Mucosa of rectum (tissue), 2 donors: ENCODE measurements around the gene LINS1.

Source experiments
- H3K27ac ChIP-seq, 2 donors: one replicate each; pipeline ENCODE4 v1.7.0; 2013; ENCODE audit warnings: inconsistent platforms in 2 of 2, low read depth in 2 of 2, low read length in 2 of 2
- H3K27me3 ChIP-seq, 2 donors: one replicate each; pipeline ENCODE4 v1.7.0; 2013; ENCODE audit warnings: low read length in 2 of 2; ENCODE audit not compliant: control insufficient read depth in 2 of 2, insufficient read depth in 2 of 2
- H3K36me3 ChIP-seq, 2 donors: one replicate each; pipeline ENCODE4 v1.7.0; 2013; ENCODE audit warnings: low read length in 2 of 2; ENCODE audit not compliant: control insufficient read depth in 2 of 2, insufficient read depth in 2 of 2
- H3K4me1 ChIP-seq, 2 donors: one replicate each; pipeline ENCODE4 v1.7.0; 2013; ENCODE audit warnings: low read length in 2 of 2, mild to moderate bottlenecking in 1 of 2; ENCODE audit not compliant: control insufficient read depth in 2 of 2, insufficient read depth in 2 of 2
- H3K4me3 ChIP-seq, 2 donors: one replicate each; pipeline ENCODE4 v1.7.0; 2013; ENCODE audit warnings: low read length in 2 of 2
- H3K9ac ChIP-seq, 2 donors: one replicate each; pipeline ENCODE4 v1.7.0; 2013; ENCODE audit warnings: low read length in 2 of 2, low read depth in 1 of 2, mild to moderate bottlenecking in 1 of 2
- H3K9me3 ChIP-seq, 2 donors: one replicate each; pipeline ENCODE4 v1.7.0; 2013; ENCODE audit warnings: low read length in 2 of 2; ENCODE audit not compliant: control insufficient read depth in 2 of 2
- donor health status: healthy.
- donor health status: Normal muscosa, but diverticular disease.

Gene LINS1

DNA sequence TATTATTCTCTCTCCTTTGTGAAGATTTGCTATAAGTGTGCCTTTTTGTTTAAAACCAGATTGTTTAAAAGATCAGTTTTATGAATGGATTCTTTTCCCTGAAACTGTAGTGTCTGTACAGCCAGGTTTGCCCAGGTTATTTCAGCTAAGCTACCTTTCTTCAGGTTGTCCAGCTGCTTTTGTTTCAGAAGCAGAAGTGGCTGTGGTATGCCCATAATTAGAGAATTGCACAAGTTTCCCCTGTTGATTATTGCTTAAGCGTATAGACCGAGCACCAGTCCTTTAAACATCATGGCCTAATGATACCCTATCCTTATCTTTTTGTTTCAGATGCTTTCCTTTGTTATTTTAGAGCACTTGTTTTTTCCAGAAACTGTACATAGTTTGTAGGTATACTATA lies 10.6 kb upstream of the LINS1 start:
- Histone ChIP-seq H3K27ac (no peak overlapping the region), H3K4me3 (no peak overlapping the region), H3K9me3 (no peaks in the 10 kb centered on the region), H3K9ac (no peak overlapping the region), H3K4me1 (peaks cover 18 to 27% of the 10 kb centered on the region in 2 donors), H3K36me3 (peaks cover 25 to 35% of the 10 kb centered on the region in 2 donors), H3K27me3 (no peaks in the 10 kb centered on the region)

DNA sequence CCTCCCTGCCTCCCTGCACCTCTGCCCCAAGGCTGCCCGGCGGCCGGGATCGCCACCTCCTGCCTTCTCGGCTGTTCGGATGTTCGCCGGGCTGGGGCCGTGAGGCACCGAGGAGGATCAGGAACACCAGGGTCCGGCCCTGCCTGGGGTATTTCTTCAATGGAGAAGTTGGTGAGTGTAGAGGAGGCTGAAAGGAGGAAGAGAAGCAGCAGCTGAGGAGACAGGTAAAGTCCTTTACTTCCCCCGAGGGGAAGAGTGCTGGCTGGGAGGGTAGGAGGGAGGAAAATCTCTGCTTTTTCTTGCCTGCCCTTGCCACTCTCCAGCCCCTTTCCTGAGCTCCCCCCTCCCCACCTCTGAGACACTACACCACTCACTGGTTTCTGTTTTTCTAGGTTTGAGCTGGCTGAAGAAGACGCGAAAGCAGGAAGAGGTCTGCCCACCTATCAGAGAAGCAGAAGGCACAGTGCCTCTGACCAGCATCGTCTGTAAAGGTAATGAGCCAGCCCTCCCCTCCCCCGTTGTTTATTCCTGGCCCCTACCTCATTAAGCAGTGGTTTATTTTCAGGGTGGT lies 924 bp upstream of the LINS1 start:
- H3K4me3 ChIP-seq: peak overlapping the region; percentile 80 to 93
- peaks cover 15 to 20% of the 10 kb centered on the region in 2 donors for H3K4me1 ChIP-seq
- H3K27me3 ChIP-seq: no peaks in the 10 kb centered on the region
- H3K9me3 ChIP-seq: no peaks in the 10 kb centered on the region
- H3K36me3 ChIP-seq: peaks cover 8 to 11% of the 10 kb centered on the region in 2 donors
- peak overlapping the region; percentile 83 to 90 for H3K9ac ChIP-seq
- H3K27ac ChIP-seq: peak overlapping the region; percentile 82 to 88

DNA sequence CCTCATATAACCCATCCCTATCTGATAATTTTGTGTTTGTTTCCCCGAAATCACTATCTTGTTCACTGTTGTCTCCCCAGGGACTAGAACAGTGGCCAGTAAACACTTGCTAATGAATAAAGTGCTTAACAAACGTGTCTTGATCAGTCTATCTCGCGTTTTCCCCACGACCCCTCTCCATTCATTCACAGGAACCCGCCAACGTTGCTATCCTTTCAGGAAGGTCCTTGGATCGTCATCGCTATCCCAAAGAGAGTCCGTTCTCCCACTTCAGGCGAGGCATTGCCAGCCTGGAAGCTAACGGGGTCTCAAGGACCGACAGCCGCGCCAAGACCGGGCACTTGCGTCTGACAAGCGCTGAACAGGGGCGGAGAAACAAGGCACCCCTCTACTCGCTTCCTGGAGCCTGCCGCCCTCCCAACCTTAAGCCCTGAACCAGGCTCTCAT lies 344 bp downstream of the LINS1 start:
- Histone ChIP-seq H3K4me1 (peaks cover 16 to 20% of the 10 kb centered on the region in 2 donors), H3K4me3 (peak overlapping the region; percentile 93 to 98), H3K36me3 (peaks cover 3 to 11% of the 10 kb centered on the region in 2 donors), H3K27ac (peak overlapping the region; percentile 74 to 80), H3K27me3 (no peaks in the 10 kb centered on the region), H3K9me3 (no peaks in the 10 kb centered on the region), H3K9ac (peak overlapping the region; percentile 90 to 93)

DNA sequence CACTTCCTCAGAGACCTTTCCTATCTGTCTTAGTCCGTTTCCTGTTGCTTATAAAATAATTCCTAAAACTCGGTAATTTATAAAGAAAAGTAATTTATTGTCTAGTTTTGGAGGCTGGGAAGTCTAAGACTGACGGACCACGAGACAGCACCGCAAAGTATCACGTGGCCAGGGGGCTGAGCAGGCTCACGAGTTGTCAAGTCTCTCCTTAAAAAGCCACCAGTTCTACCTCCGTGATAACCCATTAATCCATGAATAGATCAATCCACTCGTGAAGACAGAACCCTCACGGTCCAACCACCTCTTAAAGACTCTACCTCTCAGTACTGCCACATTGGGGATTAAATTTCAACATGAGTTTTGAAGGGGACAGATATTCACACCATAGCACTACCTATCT lies 821 bp downstream of the LINS1 start:
- H3K27ac ChIP-seq: no peak overlapping the region
- H3K4me1 ChIP-seq: peaks cover 18 to 20% of the 10 kb centered on the region in 2 donors
- peak overlapping the region; percentile 90 to 93 for H3K9ac ChIP-seq
- H3K4me3 ChIP-seq: peak overlapping the region; percentile 93 to 98
- H3K36me3 ChIP-seq: peaks cover 3 to 11% of the 10 kb centered on the region in 2 donors
- H3K9me3 ChIP-seq: no peaks in the 10 kb centered on the region
- H3K27me3 ChIP-seq: no peaks in the 10 kb centered on the region

DNA sequence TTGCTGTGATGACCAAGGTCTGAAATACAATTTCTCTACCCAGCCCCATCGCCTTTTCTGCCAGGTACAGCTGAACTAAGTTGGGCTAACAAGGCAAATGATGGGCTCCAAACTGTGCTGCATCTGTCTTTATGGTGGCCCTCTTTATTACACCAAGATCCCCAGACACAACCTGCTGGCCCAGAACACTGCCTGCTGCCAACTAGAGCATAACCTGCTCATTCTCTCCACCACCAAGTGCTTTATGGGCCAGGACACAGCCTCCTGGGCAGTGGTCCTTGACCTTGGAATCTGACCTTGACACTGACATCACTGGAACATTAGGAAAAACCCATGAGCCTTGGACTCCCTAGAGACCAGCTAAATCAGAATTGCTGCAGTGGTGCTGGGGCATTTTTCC lies 3.3 kb downstream of the LINS1 start:
- H3K27me3 ChIP-seq: no peaks in the 10 kb centered on the region
- no peaks in the 10 kb centered on the region for H3K36me3 ChIP-seq
- H3K9ac ChIP-seq: no peak overlapping the region
- H3K9me3 ChIP-seq: no peaks in the 10 kb centered on the region
- peaks cover 15% of the 10 kb centered on the region in 2 donors for H3K4me1 ChIP-seq
- no peak overlapping the region for H3K4me3 ChIP-seq
- no peak overlapping the region for H3K27ac ChIP-seq

DNA sequence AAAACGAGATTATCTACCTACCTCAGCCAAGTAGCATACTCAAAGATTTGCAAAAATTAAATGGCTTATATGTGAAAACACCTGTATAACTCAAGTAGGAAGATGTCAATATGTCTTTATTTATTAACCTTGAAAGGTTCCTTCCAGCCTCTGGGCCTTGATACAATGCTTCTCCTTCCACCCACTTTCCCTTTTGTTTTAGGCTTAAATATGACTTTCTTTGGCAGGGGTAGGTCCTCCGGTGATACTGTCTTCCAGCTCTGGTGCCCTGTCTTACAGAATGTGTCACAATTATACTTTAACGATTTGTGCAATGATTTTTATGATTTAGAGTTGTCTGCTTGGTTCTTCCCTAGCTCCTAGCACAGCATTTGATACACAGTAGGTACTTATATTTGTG lies 4.1 kb downstream of the LINS1 start:
- H3K27ac ChIP-seq: no peak overlapping the region
- no peaks in the 10 kb centered on the region for H3K9me3 ChIP-seq
- peaks cover 10 to 14% of the 10 kb centered on the region in 2 donors for H3K4me1 ChIP-seq
- H3K9ac ChIP-seq: no peak overlapping the region
- no peaks in the 10 kb centered on the region for H3K27me3 ChIP-seq
- no peaks in the 10 kb centered on the region for H3K36me3 ChIP-seq
- no peak overlapping the region for H3K4me3 ChIP-seq

DNA sequence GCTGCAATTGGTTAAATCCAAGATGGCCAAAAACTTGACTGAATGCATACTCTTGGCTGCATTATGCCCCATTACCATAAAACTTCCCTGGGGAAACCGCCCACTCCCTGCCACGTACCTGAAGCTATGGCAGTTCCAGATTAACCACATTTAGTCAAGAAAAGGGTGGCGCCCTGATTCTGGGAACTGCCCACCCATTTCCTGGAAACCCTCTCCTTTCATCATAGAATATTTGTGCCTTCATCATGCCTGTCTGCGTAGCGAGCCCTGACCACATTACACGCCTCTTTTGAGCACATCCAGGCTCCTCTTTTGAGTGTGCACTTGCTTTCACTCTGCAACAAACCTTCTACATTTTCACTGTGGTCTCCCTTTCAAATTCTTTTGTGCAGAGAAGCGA lies 5.2 kb downstream of the LINS1 start:
- Histone ChIP-seq H3K4me1 (peaks cover 10 to 14% of the 10 kb centered on the region in 2 donors), H3K27ac (peak overlapping the region in 1 of 2 donors; percentile 18), H3K27me3 (no peaks in the 10 kb centered on the region), H3K9ac (no peak overlapping the region), H3K9me3 (no peaks in the 10 kb centered on the region), H3K36me3 (no peaks in the 10 kb centered on the region), H3K4me3 (peak overlapping the region in 1 of 2 donors; percentile 32)

DNA sequence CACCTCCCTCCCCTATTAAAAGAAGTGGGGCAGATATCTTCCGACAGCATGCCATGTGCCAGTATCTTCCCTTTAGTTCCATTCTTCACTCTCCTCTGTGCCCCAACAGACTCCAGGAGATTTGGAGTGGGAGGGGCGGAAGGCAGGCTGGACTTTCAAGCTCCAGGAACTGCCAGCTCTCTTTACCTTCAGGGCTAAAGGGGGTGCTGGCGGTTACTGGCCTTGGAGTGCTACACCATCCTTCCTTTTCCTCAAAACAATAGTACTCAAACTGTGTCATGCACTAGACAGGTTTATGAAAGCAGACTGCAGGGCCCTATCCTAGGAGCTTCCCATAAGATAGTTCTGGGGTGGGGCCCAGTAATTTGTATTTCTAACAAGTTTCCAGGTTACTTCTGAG lies 6.0 kb downstream of the LINS1 start:
- Histone ChIP-seq H3K4me3 (no peak overlapping the region), H3K4me1 (peaks cover 5 to 8% of the 10 kb centered on the region in 2 donors), H3K9ac (no peak overlapping the region), H3K27ac (no peak overlapping the region), H3K36me3 (no peaks in the 10 kb centered on the region), H3K9me3 (no peaks in the 10 kb centered on the region), H3K27me3 (no peaks in the 10 kb centered on the region)

DNA sequence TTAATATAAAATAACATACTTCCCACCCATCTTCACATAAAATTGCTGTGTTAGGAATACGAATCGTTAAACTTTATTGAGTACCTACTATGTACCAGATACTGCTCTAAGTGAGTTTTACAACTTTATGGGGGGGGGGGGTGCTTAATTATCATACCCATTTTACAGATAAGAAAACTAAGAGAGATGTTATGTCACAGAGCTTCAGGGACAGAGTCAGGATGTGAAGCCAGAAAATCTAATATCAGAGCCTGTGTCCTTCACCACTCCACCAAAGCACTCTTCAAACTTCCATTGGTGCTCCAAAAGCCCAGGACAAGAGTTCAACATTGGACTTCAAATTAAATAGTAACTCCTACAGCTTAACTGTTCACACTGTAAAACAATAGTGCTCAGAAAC lies 8.6 kb downstream of the LINS1 start:
- Histone ChIP-seq H3K9me3 (peaks cover 0 to 3% of the 10 kb centered on the region in 2 donors), H3K4me3 (no peak overlapping the region), H3K4me1 (peaks cover 0 to 3% of the 10 kb centered on the region in 2 donors), H3K9ac (no peak overlapping the region), H3K36me3 (no peaks in the 10 kb centered on the region), H3K27ac (no peak overlapping the region), H3K27me3 (no peaks in the 10 kb centered on the region)

DNA sequence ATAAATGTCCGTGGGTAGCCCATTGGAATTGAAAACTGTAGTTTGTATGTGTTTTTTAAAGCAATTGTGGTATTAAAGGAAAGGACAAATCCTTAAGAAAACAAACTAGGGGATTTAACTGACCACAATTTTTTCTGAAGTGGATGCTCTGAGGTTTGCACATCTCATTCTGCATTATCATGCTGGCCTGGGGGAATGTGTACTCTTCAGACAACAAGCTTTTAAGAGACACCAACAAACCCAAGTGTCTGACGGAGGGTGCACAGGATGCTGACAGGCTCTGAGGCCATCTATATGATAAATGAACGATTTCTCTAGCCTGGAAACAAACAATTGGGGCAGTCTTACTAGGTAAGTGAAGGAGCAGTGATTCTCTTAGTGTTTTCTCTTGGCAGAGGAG lies 9.1 kb downstream of the LINS1 start:
- H3K27me3 ChIP-seq: no peaks in the 10 kb centered on the region
- H3K9me3 ChIP-seq: peaks cover 0 to 3% of the 10 kb centered on the region in 2 donors
- H3K27ac ChIP-seq: no peak overlapping the region
- H3K4me1 ChIP-seq: peaks cover 0 to 3% of the 10 kb centered on the region in 2 donors
- H3K4me3 ChIP-seq: no peak overlapping the region
- no peaks in the 10 kb centered on the region for H3K36me3 ChIP-seq
- no peak overlapping the region for H3K9ac ChIP-seq
